Neural cell (in vitro differentiated cells): ENCODE measurements around the gene ZNRF2.

ENCODE experiments used
- EP300 ChIP-seq: fragments of 450-650 bp; conservative IDR thresholded peaks from 2 replicates; pipeline ENCODE4 v1.6.1; 2014; ENCODE audit warnings: antibody characterized with exemption, mild to moderate bottlenecking, moderate library complexity; ENCODE audit not compliant: poor library complexity, severe bottlenecking
- EZH2 ChIP-seq: fragments of 200-600, 300-800 bp; shearing (Covaris generic), sonication (generic); IDR thresholded peaks from 2 replicates; pipeline ENCODE4 v1.6.1; 2014; ENCODE audit warnings: antibody characterized with exemption, low read length, borderline replicate concordance, mild to moderate bottlenecking; ENCODE audit not compliant: insufficient read depth, poor library complexity, severe bottlenecking
- TF ChIP-seq, protein P1 (sequence below): fragments of 450-650 bp; IDR thresholded peaks from 2 replicates; pipeline ENCODE4 v1.5.1; 2014; ENCODE audit warnings: antibody characterized with exemption, mild to moderate bottlenecking, moderate library complexity; ENCODE audit not compliant: poor library complexity, severe bottlenecking
- TF ChIP-seq, protein P2 (sequence below): IDR thresholded peaks from 2 replicates; pipeline ENCODE4 v1.6.1; 2012; ENCODE audit warnings: borderline replicate concordance

DNA sequence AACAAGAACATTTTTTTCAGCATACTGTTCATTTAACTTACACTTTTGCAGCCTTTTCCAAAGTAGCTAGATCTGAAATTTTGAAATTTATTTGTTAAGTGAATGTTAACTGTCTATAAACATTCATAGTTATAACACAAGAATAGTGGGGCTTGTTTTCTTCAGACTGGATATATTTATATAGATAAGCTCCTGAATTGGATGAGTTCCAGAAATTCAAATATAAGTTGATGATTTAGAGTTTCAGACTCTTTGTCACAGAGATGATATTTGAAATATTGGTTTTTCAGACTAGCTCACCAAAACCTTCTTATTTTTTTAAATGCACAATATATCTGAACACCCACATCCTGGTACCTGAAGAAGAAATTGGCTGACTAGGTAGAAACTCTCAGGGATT, 44.0 kb downstream of the ZNRF2 start:
- TF ChIP-seq EP300 (no peak), EZH2 (no peak)
- TF ChIP-seq, protein P1, sequence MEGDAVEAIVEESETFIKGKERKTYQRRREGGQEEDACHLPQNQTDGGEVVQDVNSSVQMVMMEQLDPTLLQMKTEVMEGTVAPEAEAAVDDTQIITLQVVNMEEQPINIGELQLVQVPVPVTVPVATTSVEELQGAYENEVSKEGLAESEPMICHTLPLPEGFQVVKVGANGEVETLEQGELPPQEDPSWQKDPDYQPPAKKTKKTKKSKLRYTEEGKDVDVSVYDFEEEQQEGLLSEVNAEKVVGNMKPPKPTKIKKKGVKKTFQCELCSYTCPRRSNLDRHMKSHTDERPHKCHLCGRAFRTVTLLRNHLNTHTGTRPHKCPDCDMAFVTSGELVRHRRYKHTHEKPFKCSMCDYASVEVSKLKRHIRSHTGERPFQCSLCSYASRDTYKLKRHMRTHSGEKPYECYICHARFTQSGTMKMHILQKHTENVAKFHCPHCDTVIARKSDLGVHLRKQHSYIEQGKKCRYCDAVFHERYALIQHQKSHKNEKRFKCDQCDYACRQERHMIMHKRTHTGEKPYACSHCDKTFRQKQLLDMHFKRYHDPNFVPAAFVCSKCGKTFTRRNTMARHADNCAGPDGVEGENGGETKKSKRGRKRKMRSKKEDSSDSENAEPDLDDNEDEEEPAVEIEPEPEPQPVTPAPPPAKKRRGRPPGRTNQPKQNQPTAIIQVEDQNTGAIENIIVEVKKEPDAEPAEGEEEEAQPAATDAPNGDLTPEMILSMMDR = no peak
- TF ChIP-seq, protein P2, sequence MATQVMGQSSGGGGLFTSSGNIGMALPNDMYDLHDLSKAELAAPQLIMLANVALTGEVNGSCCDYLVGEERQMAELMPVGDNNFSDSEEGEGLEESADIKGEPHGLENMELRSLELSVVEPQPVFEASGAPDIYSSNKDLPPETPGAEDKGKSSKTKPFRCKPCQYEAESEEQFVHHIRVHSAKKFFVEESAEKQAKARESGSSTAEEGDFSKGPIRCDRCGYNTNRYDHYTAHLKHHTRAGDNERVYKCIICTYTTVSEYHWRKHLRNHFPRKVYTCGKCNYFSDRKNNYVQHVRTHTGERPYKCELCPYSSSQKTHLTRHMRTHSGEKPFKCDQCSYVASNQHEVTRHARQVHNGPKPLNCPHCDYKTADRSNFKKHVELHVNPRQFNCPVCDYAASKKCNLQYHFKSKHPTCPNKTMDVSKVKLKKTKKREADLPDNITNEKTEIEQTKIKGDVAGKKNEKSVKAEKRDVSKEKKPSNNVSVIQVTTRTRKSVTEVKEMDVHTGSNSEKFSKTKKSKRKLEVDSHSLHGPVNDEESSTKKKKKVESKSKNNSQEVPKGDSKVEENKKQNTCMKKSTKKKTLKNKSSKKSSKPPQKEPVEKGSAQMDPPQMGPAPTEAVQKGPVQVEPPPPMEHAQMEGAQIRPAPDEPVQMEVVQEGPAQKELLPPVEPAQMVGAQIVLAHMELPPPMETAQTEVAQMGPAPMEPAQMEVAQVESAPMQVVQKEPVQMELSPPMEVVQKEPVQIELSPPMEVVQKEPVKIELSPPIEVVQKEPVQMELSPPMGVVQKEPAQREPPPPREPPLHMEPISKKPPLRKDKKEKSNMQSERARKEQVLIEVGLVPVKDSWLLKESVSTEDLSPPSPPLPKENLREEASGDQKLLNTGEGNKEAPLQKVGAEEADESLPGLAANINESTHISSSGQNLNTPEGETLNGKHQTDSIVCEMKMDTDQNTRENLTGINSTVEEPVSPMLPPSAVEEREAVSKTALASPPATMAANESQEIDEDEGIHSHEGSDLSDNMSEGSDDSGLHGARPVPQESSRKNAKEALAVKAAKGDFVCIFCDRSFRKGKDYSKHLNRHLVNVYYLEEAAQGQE = no peak
